ENCODE data around the gene LRRC9.

Gene LRRC9

GRCh38 chr14:60085693-60086092 lies 165.7 kb downstream of the LRRC9 start:
- Histone ChIP-seq H3K36me3 (replicated peaks; ENCODE audit: insufficient read depth, low read length) (no peaks in the 10 kb centered on the region), H2AFZ (ENCODE audit: low read length) (no peak overlapping the region), H3K4me2 (ENCODE audit: low read depth, low read length) (no peak overlapping the region), H3K27ac (ENCODE audit: low read length) (no peak overlapping the region), H3K9ac (ENCODE audit: low read length) (no peak overlapping the region), H4K20me1 (ENCODE audit: insufficient read depth, low read length) (no peaks in the 10 kb centered on the region), H3F3A (ENCODE audit: insufficient read depth, low read length) (no peaks in the 10 kb centered on the region), H3K9me2 (replicated peaks; ENCODE audit: insufficient read depth, low read length) (no peaks in the 10 kb centered on the region), H3K4me3 (ENCODE audit: low read length) (no peak overlapping the region), H3K27me3 (replicated peaks; ENCODE audit: insufficient read depth, low read length) (no peaks in the 10 kb centered on the region), H3K9me3 (replicated peaks; ENCODE audit: insufficient read depth, low read length) (no peaks in the 10 kb centered on the region), H3K79me2 (ENCODE audit: low read length) (no peaks in the 10 kb centered on the region), H3K4me1 (ENCODE audit: low read length) (no peaks in the 10 kb centered on the region)
- DNase-seq = no peak
- TF ChIP-seq CTCF (IDR thresholded peaks at IDR 0.05; ENCODE audit: low read length) (no peak), EZH2phosphoT487 (IDR thresholded peaks at IDR 0.05; ENCODE audit: low read length) (no peak), EZH2 (optimal IDR thresholded peaks at IDR 0.05; ENCODE audit: low read depth, low read length) (no peak)

DNA sequence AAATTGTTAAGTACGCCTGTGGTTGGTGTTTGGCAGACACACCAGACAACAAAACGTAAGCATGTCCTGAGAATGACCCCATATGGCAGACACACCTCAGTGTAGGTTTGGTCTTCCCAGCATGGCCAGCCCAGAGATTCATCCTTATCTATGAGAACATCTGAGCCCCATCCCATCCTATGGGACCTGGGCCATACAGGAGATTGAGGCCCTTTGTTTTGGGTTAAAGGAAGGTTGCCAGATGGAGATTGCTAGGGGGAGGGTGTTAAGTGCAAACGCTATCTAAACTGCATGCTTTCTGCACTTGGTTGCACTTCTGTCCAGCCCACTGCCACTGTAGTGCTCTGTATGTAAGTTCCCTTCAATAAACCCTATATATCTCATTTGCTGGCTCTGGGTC lies 167.7 kb downstream of the LRRC9 start:
- Histone ChIP-seq H3K4me3 (ENCODE audit: low read length) (no peak overlapping the region), H3K79me2 (ENCODE audit: low read length) (peaks cover 2% of the 10 kb centered on the region), H3K9me3 (replicated peaks; ENCODE audit: insufficient read depth, low read length) (no peaks in the 10 kb centered on the region), H3K27me3 (replicated peaks; ENCODE audit: insufficient read depth, low read length) (no peaks in the 10 kb centered on the region), H3F3A (ENCODE audit: insufficient read depth, low read length) (peaks cover 5% of the 10 kb centered on the region; the same call in 1 of the 2 replicates), H3K9me2 (replicated peaks; ENCODE audit: insufficient read depth, low read length) (no peaks in the 10 kb centered on the region), H3K4me1 (ENCODE audit: low read length) (no peaks in the 10 kb centered on the region), H3K9ac (ENCODE audit: low read length) (no peak overlapping the region), H2AFZ (ENCODE audit: low read length) (no peak overlapping the region), H3K27ac (ENCODE audit: low read length) (no peak overlapping the region), H3K36me3 (replicated peaks; ENCODE audit: insufficient read depth, low read length) (no peaks in the 10 kb centered on the region), H4K20me1 (ENCODE audit: insufficient read depth, low read length) (no peaks in the 10 kb centered on the region), H3K4me2 (ENCODE audit: low read depth, low read length) (no peak overlapping the region)
- no peak for DNase-seq
- no peak for TF ChIP-seq CTCF (IDR thresholded peaks at IDR 0.05; ENCODE audit: low read length)
- no peak for TF ChIP-seq EZH2phosphoT487 (IDR thresholded peaks at IDR 0.05; ENCODE audit: low read length)
- no peak for TF ChIP-seq EZH2 (optimal IDR thresholded peaks at IDR 0.05; ENCODE audit: low read depth, low read length)

- Histone ChIP-seq H3K27ac (ENCODE audit: low read length) (no peak overlapping the region), H3K4me1 (ENCODE audit: low read length) (peaks cover 7% of the 10 kb centered on the region), H3K79me2 (ENCODE audit: low read length) (peaks cover 18% of the 10 kb centered on the region), H3K9me3 (replicated peaks; ENCODE audit: insufficient read depth, low read length) (no peaks in the 10 kb centered on the region), H3K9me2 (replicated peaks; ENCODE audit: insufficient read depth, low read length) (no peaks in the 10 kb centered on the region), H3K4me2 (ENCODE audit: low read depth, low read length) (no peak overlapping the region), H2AFZ (ENCODE audit: low read length) (no peak overlapping the region), H4K20me1 (ENCODE audit: insufficient read depth, low read length) (no peaks in the 10 kb centered on the region), H3K36me3 (replicated peaks; ENCODE audit: insufficient read depth, low read length) (no peaks in the 10 kb centered on the region), H3K27me3 (replicated peaks; ENCODE audit: insufficient read depth, low read length) (no peaks in the 10 kb centered on the region), H3K4me3 (ENCODE audit: low read length) (no peak overlapping the region), H3F3A (ENCODE audit: insufficient read depth, low read length) (peaks cover 9% of the 10 kb centered on the region; the same call in 1 of the 2 replicates), H3K9ac (ENCODE audit: low read length) (no peak overlapping the region)
- no peak for TF ChIP-seq CTCF (IDR thresholded peaks at IDR 0.05; ENCODE audit: low read length)
- TF ChIP-seq EZH2phosphoT487 (IDR thresholded peaks at IDR 0.05; ENCODE audit: low read length) = no peak
- no peak for TF ChIP-seq EZH2 (optimal IDR thresholded peaks at IDR 0.05; ENCODE audit: low read depth, low read length)
- DNase-seq = no peak
Measured at GRCh38 chr14:60089221-60089620, 169.3 kb downstream of the LRRC9 start.

All from MM.1S (cell line).